Gastroesophageal sphincter (tissue), 4 donors: ENCODE data around the gene SLC24A3. TPM values are rescaled to one million over a fixed set of nuclear protein-coding genes. Genes with fewer than 3 reads are reported as not detected.

Experiments
- ATAC-seq: fragments of 150-250 bp; one replicate; pipeline ENCODE4 v1.9.1; 2016; ENCODE audit warnings: mild to moderate bottlenecking, moderate library complexity
- H3K27ac ChIP-seq, 4 donors: fragments of 200-600 bp; sonication (generic) in 3 of 4; 1 replicate in 3 of 4; 2 replicates in 1 of 4; pipeline ENCODE4 v1.5.1; 2016 to 2019
- H3K27me3 ChIP-seq: fragments of 200-600 bp; sonication (generic); one replicate; pipeline ENCODE4 v1.5.1; 2019
- H3K36me3 ChIP-seq, 2 donors: fragments of 200-600 bp; sonication (generic); one replicate each; pipeline ENCODE4 v1.5.1; 2019; ENCODE audit warnings: control low read depth in 1 of 2
- H3K4me1 ChIP-seq, 3 donors: fragments of 200-600 bp; sonication (generic); 1 replicate in 2 of 3; 2 replicates in 1 of 3; pipeline ENCODE4 v1.5.1; 2016 to 2019; ENCODE audit warnings: control low read depth in 2 of 3
- H3K4me3 ChIP-seq, 2 donors: fragments of 200-600 bp; sonication (generic); one replicate each; pipeline ENCODE4 v1.5.1; 2019; ENCODE audit warnings: mild to moderate bottlenecking in 1 of 2, moderate library complexity in 1 of 2
- H3K9me3 ChIP-seq, 3 donors: fragments of 200-600 bp; sonication (generic); one replicate each; pipeline ENCODE4 v1.5.1; 2017 to 2019; ENCODE audit warnings: control low read depth in 2 of 3
- CTCF ChIP-seq, 4 experiments: fragments of 200-600 bp in 2 of 4; fragments of 450-650 bp in 2 of 4; sonication (generic) in 1 of 4; IDR thresholded peaks; one replicate each; pipeline ENCODE4 v1.5.1; 2017 to 2019; ENCODE audit warnings: antibody characterized with exemption in 4 of 4, mild to moderate bottlenecking in 2 of 4, moderate library complexity in 2 of 4
- EP300 ChIP-seq: sonication (generic); formaldehyde crosslinking; IDR thresholded peaks from one replicate; pipeline ENCODE4 v1.6.1; 2017; ENCODE audit warnings: antibody characterized with exemption, mild to moderate bottlenecking
- POLR2A ChIP-seq, 2 donors: fragments of 450-650 bp; IDR thresholded peaks; one replicate each; pipeline ENCODE4 v1.6.1; 2017; ENCODE audit warnings: antibody characterized with exemption in 2 of 2, mild to moderate bottlenecking in 2 of 2, moderate library complexity in 1 of 2
- POLR2AphosphoS5 ChIP-seq: sonication (generic); formaldehyde crosslinking; IDR thresholded peaks from one replicate; pipeline ENCODE4 v1.6.1; 2017; ENCODE audit warnings: antibody characterized with exemption
- WGBS, 2 donors: methylation state at CpG; one replicate each; pipeline ENCODE4 v1.1.5; 2018; ENCODE audit warnings: low coverage in 1 of 2; 5-methylcytosine and 5-hydroxymethylcytosine counted together
- total RNA-seq, 4 donors: library from RNA; depleted of rRNA; stranded (reverse); fragments of >200 nt; gene quantifications; one replicate each; pipeline ENCODE4 v1.1.0, GENCODE V29; 2016

Gene SLC24A3
- total RNA-seq, 4 donors from 2014 or later = 2.7 to 13.5 (median 5.5) TPM

GRCh38 chr20:19465536-19465935, 253.1 kb downstream of the SLC24A3 start:
- Histone ChIP-seq H3K36me3 (no peaks in the 10 kb centered on the region), H3K9me3 (no peaks in the 10 kb centered on the region), H3K27ac (no peak overlapping the region), H3K4me3 (no peak overlapping the region), H3K4me1 (peaks cover 0 to 15% (median 6%) of the 10 kb centered on the region in 3 donors), H3K27me3 (no peaks in the 10 kb centered on the region)
- ATAC-seq = no peak
- TF ChIP-seq CTCF (IDR thresholded peaks at IDR 0.05) (no peak), POLR2A (IDR thresholded peaks at IDR 0.05) (no peak), EP300 (no peak), POLR2AphosphoS5 (no peak)
- 30 to 90% methylated on average over 1 of the region's 2 CpGs for WGBS, 2 donors

GRCh38 chr20:19466206-19466928, 253.9 kb downstream of the SLC24A3 start:
- no peaks in the 10 kb centered on the region for H3K27me3 ChIP-seq
- TF ChIP-seq POLR2AphosphoS5 (no peak), POLR2A (IDR thresholded peaks at IDR 0.05) (no peak), EP300 (no peak), CTCF (IDR thresholded peaks at IDR 0.05) (no peak)
- no peak for ATAC-seq
- no peak overlapping the region for H3K27ac ChIP-seq
- H3K36me3 ChIP-seq = no peaks in the 10 kb centered on the region
- H3K9me3 ChIP-seq = no peaks in the 10 kb centered on the region
- peaks cover 0 to 15% (median 6%) of the 10 kb centered on the region in 3 donors for H3K4me1 ChIP-seq
- WGBS, 2 donors = 46 to 55% methylated on average over 6 to 10 of the region's 10 CpGs
- no peak overlapping the region for H3K4me3 ChIP-seq

DNA sequence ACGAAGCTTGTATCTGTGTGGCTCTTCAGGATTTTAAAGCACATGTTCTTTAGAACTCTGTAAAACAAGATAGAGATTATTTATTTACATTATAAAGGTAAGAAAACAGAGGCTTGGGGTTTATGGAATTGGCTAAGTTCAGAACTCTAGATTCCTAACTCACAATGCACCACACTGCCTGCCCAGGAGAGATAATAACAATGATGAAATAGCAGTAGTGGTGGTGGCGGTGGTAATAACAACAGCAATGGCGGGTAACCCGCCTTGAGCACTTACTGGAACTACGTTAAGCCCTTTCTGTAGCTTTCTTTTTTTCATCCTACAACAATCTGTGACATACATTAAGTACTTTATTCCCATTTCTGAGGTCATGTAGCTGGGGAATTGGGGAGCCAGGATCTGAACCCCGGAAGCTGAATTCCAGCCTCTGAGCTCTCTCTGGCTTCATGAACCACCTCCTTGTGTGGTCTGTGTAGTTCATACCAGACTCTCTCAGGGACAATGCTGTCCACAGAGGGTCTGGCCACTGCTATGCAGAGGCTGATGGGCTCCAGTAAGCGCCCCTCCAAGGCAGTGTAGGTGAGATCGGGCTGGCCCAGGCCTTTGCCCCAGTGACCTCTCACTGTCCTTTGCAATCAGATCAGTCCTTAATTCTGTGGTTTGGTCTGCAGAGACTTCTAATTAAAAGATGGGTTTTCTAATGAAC, 260.9 kb downstream of the SLC24A3 start:
- no peak overlapping the region for H3K27ac ChIP-seq
- H3K27me3 ChIP-seq = no peaks in the 10 kb centered on the region
- no peaks in the 10 kb centered on the region for H3K9me3 ChIP-seq
- ATAC-seq = no peak
- no peak overlapping the region for H3K4me3 ChIP-seq
- H3K4me1 ChIP-seq = no peaks in the 10 kb centered on the region
- TF ChIP-seq CTCF (IDR thresholded peaks at IDR 0.05) = no peak
- TF ChIP-seq POLR2A (IDR thresholded peaks at IDR 0.05) = no peak
- no peak for TF ChIP-seq EP300
- no peak for TF ChIP-seq POLR2AphosphoS5
- H3K36me3 ChIP-seq = no peaks in the 10 kb centered on the region
- WGBS, 2 donors = 90 to 96% methylated on average over 7 of the region's 8 CpGs

- no peaks in the 10 kb centered on the region for H3K36me3 ChIP-seq
- no peaks in the 10 kb centered on the region for H3K27me3 ChIP-seq
- WGBS, 2 donors = 83% methylated on average over 5 of the region's 6 CpGs; no CpG with 5 or more reads in 1 of the 2 donors
- H3K4me3 ChIP-seq = no peak overlapping the region
- ATAC-seq = no peak
- H3K4me1 ChIP-seq = no peaks in the 10 kb centered on the region
- no peaks in the 10 kb centered on the region for H3K9me3 ChIP-seq
- no peak overlapping the region for H3K27ac ChIP-seq
- TF ChIP-seq POLR2AphosphoS5 = no peak
- TF ChIP-seq EP300 = no peak
- TF ChIP-seq POLR2A (IDR thresholded peaks at IDR 0.05) = no peak
- TF ChIP-seq CTCF (IDR thresholded peaks at IDR 0.05) = no peak
Observed at GRCh38 chr20:19473922-19474286, 261.5 kb downstream of the SLC24A3 start.
